Thyroid gland (tissue), 4 donors: Measurements from ENCODE around the gene TIMP4. TPM values are rescaled to one million over a fixed set of nuclear protein-coding genes. Genes with fewer than 3 reads are reported as not detected.

ENCODE experiments used
- DNase-seq, 2 donors: peaks; one replicate each; pipeline ENCODE4 v3.0.0-alpha.2; 2019
- H3K27ac ChIP-seq, 3 donors: fragments of 200-600 bp; sonication (generic); 1 replicate in 2 of 3; 2 replicates in 1 of 3; pipeline ENCODE4 v1.5.1; 2016 to 2019; ENCODE audit warnings: mild to moderate bottlenecking in 1 of 3, moderate library complexity in 1 of 3
- H3K27me3 ChIP-seq: fragments of 200-600 bp; sonication (generic); one replicate; pipeline ENCODE4 v1.5.1; 2019
- H3K36me3 ChIP-seq, 2 donors: fragments of 200-600 bp; sonication (generic); one replicate each; pipeline ENCODE4 v1.5.1; 2016 to 2019
- H3K4me1 ChIP-seq, 2 donors: fragments of 200-600 bp; sonication (generic); one replicate each; pipeline ENCODE4 v1.5.1; 2017 to 2019
- H3K4me3 ChIP-seq, 3 donors: fragments of 200-600 bp; sonication (generic); replicated peaks in 1 of 3; 1 replicate in 2 of 3; 2 replicates in 1 of 3; pipeline ENCODE4 v1.5.1; 2016; ENCODE audit warnings: mild to moderate bottlenecking in 1 of 3
- H3K9me3 ChIP-seq: fragments of 200-600 bp; sonication (generic); one replicate; pipeline ENCODE4 v1.5.1; 2017
- CTCF ChIP-seq, 6 experiments: fragments of 200-600 bp in 3 of 6; fragments of 450-650 bp in 3 of 6; sonication (generic) in 3 of 6; IDR thresholded peaks; one replicate each; pipeline ENCODE4 v1.5.1; 2016 to 2019; ENCODE audit warnings: antibody characterized with exemption in 6 of 6, mild to moderate bottlenecking in 2 of 6, inconsistent platforms in 1 of 6, moderate library complexity in 1 of 6
- POLR2A ChIP-seq, 2 donors: fragments of 450-650 bp; IDR thresholded peaks; one replicate each; pipeline ENCODE4 v1.6.1; 2017; ENCODE audit warnings: antibody characterized with exemption in 2 of 2, mild to moderate bottlenecking in 2 of 2, moderate library complexity in 1 of 2
- WGBS, 2 donors: methylation state at CpG; one replicate each; pipeline ENCODE4 v1.1.5; 2017; 5-methylcytosine and 5-hydroxymethylcytosine counted together
- intact Hi-C: fragments of 100-400 bp; cut with DNase I; formaldehyde crosslinking; loops from one replicate; pipeline ENCODE4 v1.15.1; 2023
- total RNA-seq, 4 donors: library from RNA; depleted of rRNA; stranded (reverse); fragments of >200 nt; gene quantifications; one replicate each; pipeline ENCODE4 v1.2.3, GENCODE V29; 2016

Gene TIMP4
- total RNA-seq, 4 donors from 2014 or later: 25.4 to 35.3 (median 32.6) TPM

GRCh38 chr3:12131351-12132090 is 27.2 kb downstream of the TIMP4 start:
- H3K9me3 ChIP-seq: no peaks in the 10 kb centered on the region
- H3K36me3 ChIP-seq: no peaks in the 10 kb centered on the region
- H3K4me3 ChIP-seq: no peak overlapping the region
- no peak overlapping the region for H3K27ac ChIP-seq
- H3K27me3 ChIP-seq: no peaks in the 10 kb centered on the region
- no peaks in the 10 kb centered on the region for H3K4me1 ChIP-seq
- intact Hi-C loops: no loop called here
- no peak for DNase-seq
- TF ChIP-seq CTCF (IDR thresholded peaks at IDR 0.05): no peak
- no peak for TF ChIP-seq POLR2A (IDR thresholded peaks at IDR 0.05)
- 84 to 87% methylated on average over 3 of the region's 3 CpGs for whole genome bisulfite sequencing, 2 donors

GRCh38 chr3:12127391-12127790 is 31.3 kb downstream of the TIMP4 start:
- TF ChIP-seq POLR2A (IDR thresholded peaks at IDR 0.05) (no peak), CTCF (IDR thresholded peaks at IDR 0.05) (no peak)
- Histone ChIP-seq H3K4me3 (no peak overlapping the region), H3K27me3 (no peaks in the 10 kb centered on the region), H3K27ac (no peak overlapping the region), H3K4me1 (no peaks in the 10 kb centered on the region), H3K9me3 (no peaks in the 10 kb centered on the region), H3K36me3 (no peaks in the 10 kb centered on the region)
- intact Hi-C loops: no loop called here
- DNase-seq: no peak
- WGBS, 2 donors: 100% methylated on average over 1 of the region's 1 CpG

- Histone ChIP-seq H3K9me3 (no peaks in the 10 kb centered on the region), H3K27me3 (no peaks in the 10 kb centered on the region), H3K27ac (no peak overlapping the region), H3K36me3 (no peaks in the 10 kb centered on the region), H3K4me1 (no peaks in the 10 kb centered on the region), H3K4me3 (no peak overlapping the region)
- 85 to 92% methylated on average over 1 of the region's 1 CpG for WGBS, 2 donors
- intact Hi-C loops: no loop called here
- no peak for TF ChIP-seq CTCF (IDR thresholded peaks at IDR 0.05)
- no peak for TF ChIP-seq POLR2A (IDR thresholded peaks at IDR 0.05)
- DNase-seq: no peak
Measured at GRCh38 chr3:12125772-12126171, 32.9 kb downstream of the TIMP4 start.

GRCh38 chr3:12121466-12121865 is 37.2 kb downstream of the TIMP4 start:
- Histone ChIP-seq H3K4me1 (no peaks in the 10 kb centered on the region), H3K9me3 (no peaks in the 10 kb centered on the region), H3K4me3 (no peak overlapping the region), H3K27me3 (no peaks in the 10 kb centered on the region), H3K27ac (no peak overlapping the region), H3K36me3 (no peaks in the 10 kb centered on the region)
- intact Hi-C loops: no loop called here
- no peak for DNase-seq
- TF ChIP-seq CTCF (IDR thresholded peaks at IDR 0.05) (no peak), POLR2A (IDR thresholded peaks at IDR 0.05) (no peak)

- Histone ChIP-seq H3K9me3 (no peaks in the 10 kb centered on the region), H3K27ac (no peak overlapping the region), H3K27me3 (no peaks in the 10 kb centered on the region), H3K36me3 (no peaks in the 10 kb centered on the region), H3K4me3 (no peak overlapping the region), H3K4me1 (no peaks in the 10 kb centered on the region)
- 89 to 93% methylated on average over 5 of the region's 5 CpGs for WGBS, 2 donors
- peak in 1 of 2 donors; percentile 9 for DNase-seq
- intact Hi-C loops: no loop called here
- no peak for TF ChIP-seq CTCF (IDR thresholded peaks at IDR 0.05)
- no peak for TF ChIP-seq POLR2A (IDR thresholded peaks at IDR 0.05)
Measured at GRCh38 chr3:12120374-12121140, 38.2 kb downstream of the TIMP4 start.
